ENCODE data around the gene P2RY11.

- TF ChIP-seq CTCF (IDR thresholded peaks at IDR 0.05 in 2 of 3, conservative IDR thresholded peaks at IDR 0.05 in 1 of 3; ENCODE audit: borderline replicate concordance in 1 of 3, insufficient read depth in 1 of 3, low read depth in 2 of 3, low read length in 2 of 3) (no peak), JUND (IDR thresholded peaks at IDR 0.05) (no peak), POLR2A (IDR thresholded peaks at IDR 0.05; ENCODE audit: borderline replicate concordance, extremely low read depth, insufficient read depth, insufficient read length) (no peak), ZNF274 (IDR thresholded peaks at IDR 0.05; ENCODE audit: low read depth, low read length) (no peak), EZH2 (IDR thresholded peaks at IDR 0.05) (no peak), POLR2AphosphoS5 (IDR thresholded peaks at IDR 0.05; ENCODE audit: low read depth, low read length) (no peak), CEBPB (IDR thresholded peaks at IDR 0.05; ENCODE audit: low read depth) (no peak), SP1 (IDR thresholded peaks at IDR 0.05; ENCODE audit: low read depth) (no peak), RAD21 (IDR thresholded peaks at IDR 0.05; ENCODE audit: low read depth) (no peak), ELF1 (IDR thresholded peaks at IDR 0.05; ENCODE audit: borderline replicate concordance, low read depth) (no peak)
Measured at GRCh38 chr19:10104665-10105508, 6.6 kb upstream of the P2RY11 start.
